Measurements from ENCODE around the gene GRIN3B. TPM values are rescaled to one million over a fixed set of nuclear protein-coding genes. Genes with fewer than 3 reads are reported as not detected.
"Not testable (repeated sequence)": the region's sequence is repeated elsewhere in the genome, so short reads cannot be mapped to it uniquely, and the experiment has no call there.

Gene GRIN3B
- total RNA-seq, 1 donor from 2014 or later: 0.93 TPM

DNA sequence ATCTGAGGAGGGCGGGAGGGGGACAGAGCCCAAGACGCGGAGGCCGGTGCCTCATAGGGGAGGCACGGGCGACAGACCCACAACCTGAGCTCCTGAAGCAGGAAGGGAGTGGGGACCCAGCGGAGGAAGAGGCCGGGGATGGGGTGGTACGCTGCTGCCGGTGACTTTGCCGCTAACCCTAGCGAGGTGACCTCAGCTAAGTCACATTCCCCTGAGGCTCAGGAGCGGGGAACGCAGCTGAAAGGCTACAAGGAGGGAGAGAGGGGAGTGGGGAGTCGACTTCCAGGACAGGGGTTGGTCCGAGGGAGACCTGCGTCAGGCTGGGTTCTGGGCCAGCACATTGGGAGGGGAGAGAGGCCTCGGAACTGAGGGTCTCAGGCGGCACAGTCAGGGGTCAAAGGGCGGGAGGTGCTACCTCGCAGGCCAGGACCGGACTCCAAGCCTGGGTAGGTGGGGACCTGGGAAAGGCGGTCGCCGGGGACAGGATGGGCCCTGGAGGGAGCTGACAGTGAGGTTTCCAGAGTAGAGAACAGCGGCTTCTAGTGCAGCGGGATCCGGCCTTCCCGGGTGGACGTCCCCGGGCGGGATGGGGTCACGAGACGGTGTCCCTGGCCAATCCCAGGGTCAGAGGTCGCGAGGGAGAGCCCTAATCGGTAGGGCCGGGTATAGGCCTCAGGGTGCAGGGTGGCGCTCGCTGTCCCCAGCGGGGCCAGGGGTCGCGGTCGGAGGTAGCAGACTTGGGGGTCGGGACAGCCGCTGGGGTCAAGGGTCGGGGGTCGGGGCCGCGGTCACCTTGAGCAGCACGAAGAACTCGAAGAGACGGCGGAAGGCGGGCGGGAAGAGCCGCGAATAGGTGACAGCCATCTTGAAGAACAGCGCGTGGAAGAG lies 20.0 kb downstream of the GRIN3B start:
- peak overlapping the region; percentile 93 for H3K4me3 Mint-ChIP-seq (ENCODE audit: unreplicated experiment)
- peaks cover 7% of the 10 kb centered on the region for H3K4me1 Mint-ChIP-seq (ENCODE audit: low read depth, unreplicated experiment)
- peaks cover 7% of the 10 kb centered on the region for H3K9me3 Mint-ChIP-seq (ENCODE audit: unreplicated experiment)
- no peaks in the 10 kb centered on the region for H3K36me3 Mint-ChIP-seq (ENCODE audit: unreplicated experiment)
- peaks cover 13% of the 10 kb centered on the region for H3K27me3 Mint-ChIP-seq (ENCODE audit: unreplicated experiment)
- no peak for DNase-seq
- TF ChIP-seq, protein P1, sequence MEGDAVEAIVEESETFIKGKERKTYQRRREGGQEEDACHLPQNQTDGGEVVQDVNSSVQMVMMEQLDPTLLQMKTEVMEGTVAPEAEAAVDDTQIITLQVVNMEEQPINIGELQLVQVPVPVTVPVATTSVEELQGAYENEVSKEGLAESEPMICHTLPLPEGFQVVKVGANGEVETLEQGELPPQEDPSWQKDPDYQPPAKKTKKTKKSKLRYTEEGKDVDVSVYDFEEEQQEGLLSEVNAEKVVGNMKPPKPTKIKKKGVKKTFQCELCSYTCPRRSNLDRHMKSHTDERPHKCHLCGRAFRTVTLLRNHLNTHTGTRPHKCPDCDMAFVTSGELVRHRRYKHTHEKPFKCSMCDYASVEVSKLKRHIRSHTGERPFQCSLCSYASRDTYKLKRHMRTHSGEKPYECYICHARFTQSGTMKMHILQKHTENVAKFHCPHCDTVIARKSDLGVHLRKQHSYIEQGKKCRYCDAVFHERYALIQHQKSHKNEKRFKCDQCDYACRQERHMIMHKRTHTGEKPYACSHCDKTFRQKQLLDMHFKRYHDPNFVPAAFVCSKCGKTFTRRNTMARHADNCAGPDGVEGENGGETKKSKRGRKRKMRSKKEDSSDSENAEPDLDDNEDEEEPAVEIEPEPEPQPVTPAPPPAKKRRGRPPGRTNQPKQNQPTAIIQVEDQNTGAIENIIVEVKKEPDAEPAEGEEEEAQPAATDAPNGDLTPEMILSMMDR (IDR thresholded peaks at IDR 0.05; ENCODE audit: partially characterized antibody, unreplicated experiment): no peak
- peak overlapping the region; percentile 78 for H3K27ac Mint-ChIP-seq (ENCODE audit: unreplicated experiment)

DNA sequence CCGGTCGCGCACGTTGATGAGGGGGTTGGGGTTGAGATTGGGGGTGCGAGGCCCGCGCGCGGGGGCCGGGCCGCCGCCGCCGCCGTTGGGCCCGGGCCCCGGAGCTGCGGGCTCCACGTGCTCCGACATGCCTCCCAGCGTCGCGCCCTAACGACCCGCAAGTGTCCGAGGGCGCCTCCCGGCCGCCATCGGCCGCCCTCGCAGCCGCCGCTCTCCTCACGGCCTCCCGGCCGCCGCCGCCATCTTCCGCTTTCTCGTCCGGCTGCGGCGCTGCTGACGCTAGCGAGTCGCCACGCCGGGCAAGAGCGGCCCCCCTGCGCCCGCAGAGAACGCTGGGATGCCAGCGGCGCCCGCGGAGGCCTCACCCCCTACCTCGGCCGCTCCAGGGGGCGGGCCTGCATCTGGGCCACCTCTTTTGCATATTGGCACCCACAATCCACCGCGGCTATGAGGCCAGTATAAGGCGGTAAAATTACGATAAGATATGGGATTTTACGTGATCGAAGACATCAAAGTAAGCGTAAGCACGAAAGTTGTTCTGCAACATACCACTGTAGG lies 20.7 kb downstream of the GRIN3B start, which contains the start of gene TMEM259:
Gene TMEM259, minus strand, starts transcription at position 256 of the 558 bp plus-strand sequence. Its CDS starts 127 bp downstream, at position 129.
- peaks cover 7% of the 10 kb centered on the region for H3K9me3 Mint-ChIP-seq (ENCODE audit: unreplicated experiment)
- peak; percentile 97 for DNase-seq
- TF ChIP-seq, protein P1 (IDR thresholded peaks at IDR 0.05; ENCODE audit: partially characterized antibody, unreplicated experiment): no peak
- H3K27me3 Mint-ChIP-seq (ENCODE audit: unreplicated experiment): peaks cover 13% of the 10 kb centered on the region
- peak within 1 kb of the TSS; percentile 95 for H3K27ac Mint-ChIP-seq (ENCODE audit: unreplicated experiment)
- H3K4me1 Mint-ChIP-seq (ENCODE audit: low read depth, unreplicated experiment): peaks cover 5% of the 10 kb centered on the region
- peak within 1 kb of the TSS; percentile 93 for H3K4me3 Mint-ChIP-seq (ENCODE audit: unreplicated experiment)
- no peaks in the 10 kb centered on the region for H3K36me3 Mint-ChIP-seq (ENCODE audit: unreplicated experiment)

DNA sequence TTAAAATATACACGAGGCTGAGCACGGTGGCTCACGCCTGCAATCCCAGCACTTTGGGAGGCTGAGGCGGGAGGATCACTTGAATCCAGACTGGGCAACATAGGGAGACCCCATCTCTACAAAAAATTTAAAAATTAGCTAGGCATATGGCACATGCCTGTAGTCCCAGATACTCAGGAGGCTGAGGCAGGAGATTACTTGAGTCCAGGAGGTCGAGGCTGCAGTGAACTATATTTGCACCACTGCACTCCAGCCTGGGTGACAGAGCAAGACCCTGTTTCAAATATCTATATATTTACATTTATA lies 23.6 kb downstream of the GRIN3B start:
- H3K36me3 Mint-ChIP-seq (ENCODE audit: unreplicated experiment); H3K27ac Mint-ChIP-seq (ENCODE audit: unreplicated experiment); H3K4me1 Mint-ChIP-seq (ENCODE audit: low read depth, unreplicated experiment); DNase-seq; H3K4me3 Mint-ChIP-seq (ENCODE audit: unreplicated experiment); H3K9me3 Mint-ChIP-seq (ENCODE audit: unreplicated experiment): not testable (repeated sequence)
- peaks cover 13% of the 10 kb centered on the region for H3K27me3 Mint-ChIP-seq (ENCODE audit: unreplicated experiment)

DNA sequence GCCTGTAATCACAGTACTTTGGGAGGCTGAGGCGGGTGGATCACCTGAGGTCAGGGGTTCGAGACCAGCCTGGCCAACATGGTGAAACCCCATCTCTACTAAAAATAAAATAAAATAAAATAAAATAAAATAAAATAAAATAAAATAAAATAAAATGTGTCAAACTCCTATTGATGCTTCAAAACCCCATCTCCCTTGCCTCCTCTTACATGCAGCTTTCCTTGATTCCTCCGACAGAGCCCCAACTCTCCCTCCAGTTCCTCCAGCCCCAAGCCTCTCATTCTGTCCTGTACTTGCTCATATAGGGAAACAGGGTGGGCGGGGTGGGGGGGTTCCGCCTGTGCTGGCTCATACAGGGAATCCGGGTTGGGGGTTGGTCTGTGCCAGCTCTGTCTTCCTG lies 24.9 kb downstream of the GRIN3B start:
- H3K36me3 Mint-ChIP-seq (ENCODE audit: unreplicated experiment); H3K27ac Mint-ChIP-seq (ENCODE audit: unreplicated experiment): not testable (repeated sequence)

DNA sequence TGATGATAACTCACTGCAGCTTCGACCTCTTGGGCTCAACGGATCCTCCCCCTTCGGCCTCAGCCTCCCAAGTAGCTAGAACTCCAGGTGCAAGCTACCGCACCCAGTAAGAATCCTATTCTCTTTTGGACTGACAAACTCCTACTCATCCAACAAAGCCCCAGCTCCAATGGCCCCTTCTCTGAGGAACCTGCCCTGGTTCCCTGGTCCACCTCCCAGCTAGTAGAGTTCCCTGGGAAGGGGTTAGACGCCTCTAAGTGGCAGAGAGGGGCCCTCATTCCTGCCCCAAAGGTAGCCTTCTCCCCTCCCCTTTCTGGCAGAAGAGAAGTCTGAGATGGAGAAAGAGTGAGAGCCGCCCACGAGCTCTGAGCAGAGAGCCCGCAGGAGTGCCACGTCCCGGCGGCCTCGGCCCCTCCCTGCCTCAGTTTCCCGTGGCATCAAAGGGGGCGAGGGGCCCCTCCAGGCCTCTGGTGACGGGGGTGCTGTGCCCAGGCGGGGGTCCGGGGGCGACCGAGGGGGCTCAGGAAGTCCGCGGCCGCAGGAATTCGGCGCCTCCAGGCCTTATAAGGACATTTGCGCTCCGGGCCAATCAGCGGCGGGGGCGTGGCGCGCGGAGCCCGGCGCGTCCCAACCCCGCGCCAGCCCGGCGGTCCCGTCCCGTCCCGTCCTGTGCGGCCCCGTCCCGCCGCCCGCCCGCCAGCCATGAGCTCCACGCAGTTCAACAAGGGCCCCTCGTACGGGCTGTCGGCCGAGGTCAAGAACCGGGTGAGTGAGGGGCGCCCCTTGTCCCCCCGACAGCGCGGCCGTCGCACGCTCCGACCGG lies 26.0 kb downstream of the GRIN3B start, which contains the start of gene CNN2:
Gene CNN2, plus strand, starts transcription at position 649 of the 823 bp plus-strand sequence. Its CDS starts 54 bp downstream, at position 703.
- DNase-seq: peak; percentile 81
- Mint-ChIP-seq H3K4me3 (ENCODE audit: unreplicated experiment) (peak within 1 kb of the TSS; percentile 83), H3K36me3 (ENCODE audit: unreplicated experiment) (no peaks in the 10 kb centered on the region), H3K27me3 (ENCODE audit: unreplicated experiment) (peaks cover 9% of the 10 kb centered on the region), H3K9me3 (ENCODE audit: unreplicated experiment) (peaks cover 5% of the 10 kb centered on the region), H3K4me1 (ENCODE audit: low read depth, unreplicated experiment) (no peaks in the 10 kb centered on the region), H3K27ac (ENCODE audit: unreplicated experiment) (no peak within 1 kb of the TSS)
- TF ChIP-seq, protein P1 (IDR thresholded peaks at IDR 0.05; ENCODE audit: partially characterized antibody, unreplicated experiment): no peak

More for the DNA sequence above, 24.9 kb downstream of the GRIN3B start:
- peaks cover 15% of the 10 kb centered on the region for H3K27me3 Mint-ChIP-seq (ENCODE audit: unreplicated experiment)
- not testable (repeated sequence) for DNase-seq; H3K4me3 Mint-ChIP-seq (ENCODE audit: unreplicated experiment); H3K9me3 Mint-ChIP-seq (ENCODE audit: unreplicated experiment); H3K4me1 Mint-ChIP-seq (ENCODE audit: low read depth, unreplicated experiment)

All from glutamatergic neuron (in vitro differentiated cells).